Activated effector memory CD4-positive, alpha-beta T cell treated with Interleukin-2 at 50 U/mL for 16 hours (primary cell): ENCODE data around the gene LMNA.
"Not testable (repeated sequence)": the region's sequence is repeated elsewhere in the genome, so short reads cannot be mapped to it uniquely, and the experiment has no call there.

Experiments used
- DNase-seq: peaks from one replicate; pipeline ENCODE4 v3.0.0-alpha.2; 2020

The LMNA gene

GRCh38 chr1:156104861-156105832 lies 9.4 kb upstream of the LMNA start:
- DNase-seq: no peak

- DNase-seq: no peak
Measured at GRCh38 chr1:156106624-156107488, 7.7 kb upstream of the LMNA start.

- DNase-seq: no peak
Measured at GRCh38 chr1:156108057-156108456, 6.5 kb upstream of the LMNA start.

GRCh38 chr1:156108664-156109241 lies 5.8 kb upstream of the LMNA start:
- no peak for DNase-seq

GRCh38 chr1:156110252-156110651 lies 4.3 kb upstream of the LMNA start:
- DNase-seq: no peak

- DNase-seq: no peak
Measured at GRCh38 chr1:156111355-156111962, 3.1 kb upstream of the LMNA start.

GRCh38 chr1:156112276-156113137 lies 2.0 kb upstream of the LMNA start:
- no peak for DNase-seq

GRCh38 chr1:156113282-156113950 lies 1.1 kb upstream of the LMNA start:
- no peak for DNase-seq

GRCh38 chr1:156114919-156115513 lies 505 bp downstream of the LMNA start:
- DNase-seq: no peak

- DNase-seq: no peak
Measured at GRCh38 chr1:156115514-156116374, 1.2 kb downstream of the LMNA start.

GRCh38 chr1:156116731-156117130 lies 2.2 kb downstream of the LMNA start:
- DNase-seq: not testable (repeated sequence)

GRCh38 chr1:156117414-156118176 lies 3.1 kb downstream of the LMNA start:
- DNase-seq: no peak

- DNase-seq: no peak
Measured at GRCh38 chr1:156118177-156118868, 3.8 kb downstream of the LMNA start.

GRCh38 chr1:156119503-156120209 lies 5.1 kb downstream of the LMNA start:
- no peak for DNase-seq

GRCh38 chr1:156120318-156120717 lies 5.8 kb downstream of the LMNA start:
- no peak for DNase-seq

- DNase-seq: not testable (repeated sequence)
Measured at GRCh38 chr1:156121005-156121404, 6.5 kb downstream of the LMNA start.

GRCh38 chr1:156121457-156121856 lies 6.9 kb downstream of the LMNA start:
- no peak for DNase-seq

GRCh38 chr1:156122086-156122485 lies 7.6 kb downstream of the LMNA start:
- no peak for DNase-seq
